ENCODE results near the gene FGF1. TPM values are rescaled to one million over a fixed set of nuclear protein-coding genes. Genes with fewer than 3 reads are reported as not detected.

Gene FGF1
- total RNA-seq, 2 donors from 2014 or later, result 0.77 TPM; not detected in 1

- H3K27ac Mint-ChIP-seq, result no peak overlapping the region
- Histone ChIP-seq H3K27ac (ENCODE audit: low read depth, low read length) (no peak overlapping the region), H3K9ac (ENCODE audit: extremely low read depth, low read length, poor library complexity, severe bottlenecking) (no peak overlapping the region), H3K4me1 (ENCODE audit: control insufficient read depth, insufficient read depth, low read length) (no peaks in the 10 kb centered on the region), H3K4me3 (ENCODE audit: low read length) (no peak overlapping the region), H3K9me3 (ENCODE audit: control insufficient read depth, low read length) (no peaks in the 10 kb centered on the region), H3K36me3 (ENCODE audit: control insufficient read depth, insufficient read depth, low read length) (no peaks in the 10 kb centered on the region), H3K27me3 (ENCODE audit: control insufficient read depth, insufficient read depth, low read length, poor library complexity, severe bottlenecking) (no peaks in the 10 kb centered on the region)
- peaks cover 3% of the 10 kb centered on the region for H3K4me1 Mint-ChIP-seq
- TF ChIP-seq, protein P1, sequence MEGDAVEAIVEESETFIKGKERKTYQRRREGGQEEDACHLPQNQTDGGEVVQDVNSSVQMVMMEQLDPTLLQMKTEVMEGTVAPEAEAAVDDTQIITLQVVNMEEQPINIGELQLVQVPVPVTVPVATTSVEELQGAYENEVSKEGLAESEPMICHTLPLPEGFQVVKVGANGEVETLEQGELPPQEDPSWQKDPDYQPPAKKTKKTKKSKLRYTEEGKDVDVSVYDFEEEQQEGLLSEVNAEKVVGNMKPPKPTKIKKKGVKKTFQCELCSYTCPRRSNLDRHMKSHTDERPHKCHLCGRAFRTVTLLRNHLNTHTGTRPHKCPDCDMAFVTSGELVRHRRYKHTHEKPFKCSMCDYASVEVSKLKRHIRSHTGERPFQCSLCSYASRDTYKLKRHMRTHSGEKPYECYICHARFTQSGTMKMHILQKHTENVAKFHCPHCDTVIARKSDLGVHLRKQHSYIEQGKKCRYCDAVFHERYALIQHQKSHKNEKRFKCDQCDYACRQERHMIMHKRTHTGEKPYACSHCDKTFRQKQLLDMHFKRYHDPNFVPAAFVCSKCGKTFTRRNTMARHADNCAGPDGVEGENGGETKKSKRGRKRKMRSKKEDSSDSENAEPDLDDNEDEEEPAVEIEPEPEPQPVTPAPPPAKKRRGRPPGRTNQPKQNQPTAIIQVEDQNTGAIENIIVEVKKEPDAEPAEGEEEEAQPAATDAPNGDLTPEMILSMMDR (conservative IDR thresholded peaks at IDR 0.05), result no peak
- H3K4me3 Mint-ChIP-seq, result no peak overlapping the region
- H3K36me3 Mint-ChIP-seq (ENCODE audit: low read depth), result no peaks in the 10 kb centered on the region
- H3K27me3 Mint-ChIP-seq (ENCODE audit: insufficient read depth), result no peaks in the 10 kb centered on the region
- H3K9me3 Mint-ChIP-seq, result no peaks in the 10 kb centered on the region
- DNase-seq, result no peak
- 88% methylated on average over 1 of the region's 4 CpGs; no CpG with 5 or more reads in 1 of the 2 experiments for WGBS, 2 experiments (ENCODE audit: insufficient coverage in 1 of 2, insufficient read length in 1 of 2)
Measured at GRCh38 chr5:142586552-142586951, 99.3 kb downstream of the FGF1 start.

GRCh38 chr5:142585451-142585850, 100.4 kb downstream of the FGF1 start:
- H3K4me1 ChIP-seq (ENCODE audit: control insufficient read depth, insufficient read depth, low read length), result no peaks in the 10 kb centered on the region
- no peak overlapping the region for H3K27ac Mint-ChIP-seq
- H3K9me3 ChIP-seq (ENCODE audit: control insufficient read depth, low read length), result no peaks in the 10 kb centered on the region
- TF ChIP-seq, protein P1 (conservative IDR thresholded peaks at IDR 0.05), result no peak
- WGBS, 2 experiments (ENCODE audit: insufficient coverage in 1 of 2, insufficient read length in 1 of 2), result 88% methylated on average over 4 of the region's 4 CpGs; no CpG with 5 or more reads in 1 of the 2 experiments
- H3K4me1 Mint-ChIP-seq, result peaks cover under 1% of the 10 kb centered on the region
- no peaks in the 10 kb centered on the region for H3K36me3 Mint-ChIP-seq (ENCODE audit: low read depth)
- no peaks in the 10 kb centered on the region for H3K27me3 ChIP-seq (ENCODE audit: control insufficient read depth, insufficient read depth, low read length, poor library complexity, severe bottlenecking)
- H3K27ac ChIP-seq (ENCODE audit: low read depth, low read length), result no peak overlapping the region
- H3K4me3 ChIP-seq (ENCODE audit: low read length), result no peak overlapping the region
- no peak for DNase-seq
- no peaks in the 10 kb centered on the region for H3K9me3 Mint-ChIP-seq
- no peak overlapping the region for H3K9ac ChIP-seq (ENCODE audit: extremely low read depth, low read length, poor library complexity, severe bottlenecking)
- H3K27me3 Mint-ChIP-seq (ENCODE audit: insufficient read depth), result no peaks in the 10 kb centered on the region
- H3K4me3 Mint-ChIP-seq, result no peak overlapping the region
- H3K36me3 ChIP-seq (ENCODE audit: control insufficient read depth, insufficient read depth, low read length), result no peaks in the 10 kb centered on the region

DNA sequence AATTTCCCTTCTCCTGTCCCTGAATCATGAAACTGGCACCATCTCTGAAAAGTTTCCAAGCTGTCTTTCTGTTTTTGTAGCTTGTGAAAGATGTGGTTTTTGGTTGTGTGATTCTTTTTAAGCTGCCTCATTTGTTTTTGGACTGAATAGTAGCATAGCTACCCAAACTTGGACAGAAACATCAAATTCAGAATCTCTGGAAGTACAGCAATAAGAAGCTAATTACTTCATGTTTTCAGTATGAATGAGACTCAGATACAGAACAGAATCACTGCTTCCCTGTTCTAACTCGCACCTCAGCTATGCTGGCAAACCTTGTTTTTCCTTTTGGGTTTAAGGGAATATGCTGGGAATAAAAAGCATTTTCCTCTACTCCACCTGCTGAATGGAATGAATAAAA, 101.0 kb downstream of the FGF1 start:
- DNase-seq, result no peak
- Histone ChIP-seq H3K4me3 (ENCODE audit: low read length) (no peak overlapping the region), H3K9me3 (ENCODE audit: control insufficient read depth, low read length) (peaks cover 3% of the 10 kb centered on the region), H3K36me3 (ENCODE audit: control insufficient read depth, insufficient read depth, low read length) (no peaks in the 10 kb centered on the region), H3K4me1 (ENCODE audit: control insufficient read depth, insufficient read depth, low read length) (no peaks in the 10 kb centered on the region), H3K27ac (ENCODE audit: low read depth, low read length) (no peak overlapping the region), H3K9ac (ENCODE audit: extremely low read depth, low read length, poor library complexity, severe bottlenecking) (no peak overlapping the region), H3K27me3 (ENCODE audit: control insufficient read depth, insufficient read depth, low read length, poor library complexity, severe bottlenecking) (no peaks in the 10 kb centered on the region)
- H3K4me3 Mint-ChIP-seq, result no peak overlapping the region
- TF ChIP-seq, protein P1 (conservative IDR thresholded peaks at IDR 0.05), result no peak
- H3K27me3 Mint-ChIP-seq (ENCODE audit: insufficient read depth), result no peaks in the 10 kb centered on the region
- H3K36me3 Mint-ChIP-seq (ENCODE audit: low read depth), result no peaks in the 10 kb centered on the region
- no peaks in the 10 kb centered on the region for H3K4me1 Mint-ChIP-seq
- H3K27ac Mint-ChIP-seq, result no peak overlapping the region
- peaks cover 4% of the 10 kb centered on the region for H3K9me3 Mint-ChIP-seq
- WGBS, 2 experiments (ENCODE audit: insufficient coverage in 1 of 2, insufficient read length in 1 of 2), result 71% methylated on average over 1 of the region's 1 CpG; no CpG with 5 or more reads in 1 of the 2 experiments
